GM20000 (cell line): Measurements from ENCODE around the gene NSMF.

Experiments
- DNase-seq: peaks from one replicate; pipeline ENCODE4 v3.0.0; 2012; ENCODE audit warnings: low spot score
- TF ChIP-seq, protein P1 (sequence below): IDR thresholded peaks from 2 replicates; pipeline ENCODE4 v1.5.1; 2012; ENCODE audit warnings: mild to moderate bottlenecking, control low read depth; ENCODE audit errors: extremely low read depth, missing control alignments

Gene NSMF

DNA sequence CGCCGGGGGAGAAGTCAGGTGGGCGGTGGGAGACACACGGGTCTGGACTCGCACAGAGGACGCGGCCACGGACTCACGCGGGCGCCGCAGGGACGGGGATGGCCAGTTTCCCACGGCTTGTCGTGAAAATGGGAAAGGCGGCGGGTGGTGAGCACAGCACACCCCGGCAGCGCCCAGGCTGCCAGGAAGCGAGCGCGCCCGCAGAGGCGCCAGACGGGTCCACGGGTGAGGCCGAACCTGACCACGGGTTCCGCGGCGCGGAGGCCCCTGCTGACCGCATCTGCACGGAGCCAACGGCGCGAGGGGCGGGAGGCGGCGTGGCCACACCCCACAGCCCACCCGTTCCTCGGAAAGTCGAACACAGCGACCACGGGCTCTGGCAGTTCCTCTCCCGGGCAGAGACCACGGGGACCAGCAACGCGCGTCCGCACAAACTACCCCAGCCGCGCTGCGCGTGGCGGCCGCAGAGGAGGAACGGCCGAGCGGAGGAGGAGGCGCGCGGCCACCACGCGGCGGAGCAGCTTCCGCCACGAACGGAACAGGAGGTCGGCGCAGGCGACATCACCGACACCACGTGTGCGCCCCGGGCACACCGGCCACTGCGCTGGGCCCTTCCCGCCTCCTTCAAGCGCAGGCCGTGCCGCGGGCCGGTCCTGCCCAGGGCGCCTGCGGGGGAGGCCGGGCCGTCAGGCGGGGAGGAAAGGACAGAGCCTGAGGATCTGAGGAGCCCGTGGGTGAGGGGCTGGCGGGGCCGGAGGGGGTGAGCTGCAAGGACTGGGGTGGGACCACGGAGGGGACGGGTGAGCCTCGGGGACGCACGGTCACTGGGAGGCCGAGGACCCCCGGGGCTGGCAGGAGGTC lies 41.7 kb downstream of the NSMF start:
- DNase-seq = peak; percentile 74
- TF ChIP-seq, protein P1, sequence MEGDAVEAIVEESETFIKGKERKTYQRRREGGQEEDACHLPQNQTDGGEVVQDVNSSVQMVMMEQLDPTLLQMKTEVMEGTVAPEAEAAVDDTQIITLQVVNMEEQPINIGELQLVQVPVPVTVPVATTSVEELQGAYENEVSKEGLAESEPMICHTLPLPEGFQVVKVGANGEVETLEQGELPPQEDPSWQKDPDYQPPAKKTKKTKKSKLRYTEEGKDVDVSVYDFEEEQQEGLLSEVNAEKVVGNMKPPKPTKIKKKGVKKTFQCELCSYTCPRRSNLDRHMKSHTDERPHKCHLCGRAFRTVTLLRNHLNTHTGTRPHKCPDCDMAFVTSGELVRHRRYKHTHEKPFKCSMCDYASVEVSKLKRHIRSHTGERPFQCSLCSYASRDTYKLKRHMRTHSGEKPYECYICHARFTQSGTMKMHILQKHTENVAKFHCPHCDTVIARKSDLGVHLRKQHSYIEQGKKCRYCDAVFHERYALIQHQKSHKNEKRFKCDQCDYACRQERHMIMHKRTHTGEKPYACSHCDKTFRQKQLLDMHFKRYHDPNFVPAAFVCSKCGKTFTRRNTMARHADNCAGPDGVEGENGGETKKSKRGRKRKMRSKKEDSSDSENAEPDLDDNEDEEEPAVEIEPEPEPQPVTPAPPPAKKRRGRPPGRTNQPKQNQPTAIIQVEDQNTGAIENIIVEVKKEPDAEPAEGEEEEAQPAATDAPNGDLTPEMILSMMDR = no peak

DNA sequence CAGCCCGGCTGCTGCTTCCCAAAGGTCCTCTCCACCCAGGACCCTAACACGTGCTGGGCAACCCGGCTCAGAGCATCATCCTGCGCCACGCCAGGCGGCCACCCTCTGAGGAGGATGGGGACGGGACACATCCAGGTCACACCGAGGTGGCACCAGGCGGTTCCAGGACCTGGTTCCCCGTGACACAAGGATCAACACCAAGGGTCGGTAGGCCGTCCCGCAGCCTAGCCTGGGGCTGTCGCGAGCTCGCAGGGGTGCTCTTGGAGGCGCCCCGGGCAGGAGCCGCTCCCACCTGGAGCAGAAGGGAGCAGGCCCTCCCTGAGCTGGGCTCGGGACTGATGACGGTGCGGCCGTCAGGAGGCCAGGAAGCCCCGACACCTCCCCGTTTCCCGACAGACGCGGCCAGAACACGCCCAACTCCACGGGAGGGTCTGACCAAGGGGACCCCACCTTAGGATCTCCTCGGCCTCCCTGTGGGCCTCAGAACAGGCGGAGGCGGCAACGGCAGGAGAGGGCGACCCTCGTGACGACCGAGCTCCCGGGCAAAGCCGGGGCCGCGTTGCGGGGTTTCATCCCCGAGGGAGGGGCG lies 42.5 kb downstream of the NSMF start:
- TF ChIP-seq, protein P1 = no peak
- no peak for DNase-seq

DNA sequence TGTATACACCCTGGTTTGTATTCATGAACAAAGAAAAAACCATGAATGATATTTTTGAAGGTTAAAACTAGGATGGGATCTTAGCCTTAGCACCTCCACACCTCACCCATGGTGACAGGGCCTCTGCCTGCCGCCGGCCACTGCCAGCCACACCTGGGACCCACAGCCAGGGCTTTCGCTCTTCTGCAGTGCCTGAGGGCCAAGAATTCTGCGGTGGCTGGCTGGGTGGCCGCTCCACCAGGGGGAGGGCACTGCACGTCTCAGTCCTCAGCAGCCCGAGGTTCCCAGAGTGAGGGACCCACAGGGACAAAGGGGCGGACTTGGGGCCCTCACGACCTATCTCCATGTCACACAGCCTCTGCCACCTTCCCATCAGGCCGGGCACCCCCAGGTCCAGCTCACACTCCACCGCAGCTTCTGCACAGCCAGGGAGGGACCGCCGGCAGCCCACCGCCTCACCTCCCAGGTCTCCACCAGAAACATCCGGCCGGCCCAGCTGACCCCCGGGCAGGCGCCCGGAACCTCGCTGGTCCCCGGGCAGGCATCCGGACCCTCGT lies 43.0 kb downstream of the NSMF start:
- TF ChIP-seq, protein P1 = no peak
- no peak for DNase-seq

DNA sequence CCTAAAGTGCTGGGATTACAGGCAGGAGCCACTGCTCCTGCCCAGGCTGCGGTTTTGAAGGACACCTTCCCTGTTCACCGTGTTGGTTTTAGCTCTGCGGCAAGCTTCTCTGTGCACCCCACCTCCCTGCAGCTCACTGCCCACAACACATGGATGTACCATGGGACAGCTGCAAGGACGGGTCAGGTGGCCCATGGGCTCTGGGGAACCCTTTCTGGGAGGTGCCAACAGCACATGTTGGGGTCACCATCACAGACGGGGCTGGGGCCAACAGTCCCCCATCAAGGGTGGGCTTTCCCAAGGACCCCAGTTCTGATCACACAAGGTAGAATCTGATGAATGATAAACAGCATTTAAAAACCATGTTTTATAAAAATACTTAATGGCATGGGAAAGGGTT lies 43.7 kb downstream of the NSMF start:
- TF ChIP-seq, protein P1 = no peak

DNA sequence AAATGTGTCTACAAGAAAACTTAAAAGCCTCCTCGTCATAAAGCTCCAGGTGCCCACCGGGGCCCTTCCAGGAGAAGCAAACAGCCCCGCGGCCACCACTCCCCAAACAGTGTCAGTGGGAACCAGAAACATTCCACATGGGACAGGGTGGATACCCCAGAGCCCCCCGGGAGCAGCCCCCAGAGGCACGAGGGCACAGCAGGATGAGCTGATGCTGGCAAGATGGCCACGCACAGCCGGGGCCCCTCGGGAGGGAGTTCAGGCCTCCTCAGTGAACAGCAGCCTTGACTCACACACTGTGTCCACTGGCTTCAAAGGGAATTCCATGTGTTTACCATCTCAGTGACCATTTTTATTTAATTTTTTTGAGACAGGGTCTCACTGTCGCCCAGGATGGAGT lies 46.7 kb downstream of the NSMF start:
- TF ChIP-seq, protein P1 = no peak
- no peak for DNase-seq

More for the DNA sequence above, 43.7 kb downstream of the NSMF start:
- DNase-seq = no peak

DNA sequence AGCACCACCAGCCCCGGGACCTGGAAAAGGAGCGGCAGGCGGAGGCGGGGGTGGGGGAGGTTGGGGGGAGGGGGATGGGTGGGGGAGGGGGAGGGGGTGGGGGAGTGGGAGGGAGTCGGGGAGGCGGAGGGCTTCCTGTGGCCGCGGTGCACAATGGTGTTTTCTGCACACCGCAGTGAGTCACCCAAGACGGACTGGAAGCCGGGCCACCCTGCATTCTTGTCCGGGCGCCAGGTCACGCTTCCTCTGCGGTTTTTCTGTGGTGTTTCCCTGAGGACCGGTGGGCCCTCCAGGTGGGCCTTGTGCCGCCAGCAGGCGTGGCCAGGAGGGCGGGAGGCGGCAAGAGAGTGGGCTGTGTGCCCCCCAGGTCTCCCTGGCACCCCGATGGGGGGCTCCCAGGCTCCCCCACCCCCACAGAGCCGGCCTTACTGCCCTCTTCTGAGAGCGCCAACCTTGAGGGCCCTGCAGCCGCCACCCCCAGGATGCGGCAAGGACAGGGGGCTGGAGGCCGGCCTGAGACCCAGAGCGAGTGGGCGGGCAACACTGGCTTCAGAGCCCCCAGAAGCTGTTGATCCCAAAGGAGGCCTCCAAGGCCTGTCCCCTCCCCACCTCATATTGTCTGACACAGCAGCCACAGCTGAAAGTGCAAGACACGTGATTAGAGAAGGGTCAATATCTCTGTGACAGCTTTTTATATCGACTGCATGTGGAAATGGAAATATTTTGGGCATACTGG lies 47.3 kb downstream of the NSMF start:
- TF ChIP-seq, protein P1 = no peak
- DNase-seq = peak; percentile 86

DNA sequence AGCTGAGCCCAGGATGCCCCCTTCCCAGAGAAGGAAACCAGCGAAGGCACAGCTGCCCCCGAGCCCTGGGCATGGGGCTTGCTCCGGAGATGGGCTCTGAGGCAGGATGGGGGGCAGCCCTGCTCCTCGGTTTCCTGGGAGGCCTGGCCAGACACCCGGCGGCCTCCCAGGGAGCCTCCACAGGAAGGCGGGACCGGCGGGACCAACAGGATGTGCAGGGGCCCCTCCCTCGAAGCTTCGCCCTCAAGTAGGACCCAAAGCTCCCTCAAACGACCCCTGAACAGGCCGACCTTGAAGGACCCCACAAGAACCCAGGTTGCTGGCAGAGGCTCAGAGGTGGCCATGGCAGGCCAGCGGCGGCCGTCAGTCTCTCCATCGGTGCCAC lies 47.9 kb downstream of the NSMF start:
- TF ChIP-seq, protein P1 = no peak
- no peak for DNase-seq
